GM10248 (cell line): Measurements from ENCODE around the gene CPNE4.
A peak's percentile ranks its signal among the peaks of the same experiment; 100 is the strongest.

Experiments
- CTCF ChIA-PET: fragments of 300-600 bp; sonication (Branson Sonifier 250); formaldehyde crosslinking; extraction: SDS; loops from one replicate; lab custom pipeline; 2021; ENCODE audit warnings: antibody characterized with exemption; lab: Yijun Ruan, JAX
- POLR2A ChIA-PET: fragments of 350-650 bp; sonication (Branson Sonifier 250); formaldehyde crosslinking; extraction: SDS; loops from one replicate; lab custom pipeline; 2020; ENCODE audit warnings: antibody characterized with exemption; lab: Yijun Ruan, JAX
- DNase-seq: peaks from one replicate; pipeline ENCODE4 v3.0.0; 2012; ENCODE audit errors: extremely low spot score
- CTCF ChIP-seq: IDR thresholded peaks from 2 replicates; pipeline ENCODE4 v1.5.1; 2012; ENCODE audit warnings: mild to moderate bottlenecking, low read depth; ENCODE audit errors: extremely low read depth, missing control alignments, control extremely low read depth

CPNE4 gene

DNA sequence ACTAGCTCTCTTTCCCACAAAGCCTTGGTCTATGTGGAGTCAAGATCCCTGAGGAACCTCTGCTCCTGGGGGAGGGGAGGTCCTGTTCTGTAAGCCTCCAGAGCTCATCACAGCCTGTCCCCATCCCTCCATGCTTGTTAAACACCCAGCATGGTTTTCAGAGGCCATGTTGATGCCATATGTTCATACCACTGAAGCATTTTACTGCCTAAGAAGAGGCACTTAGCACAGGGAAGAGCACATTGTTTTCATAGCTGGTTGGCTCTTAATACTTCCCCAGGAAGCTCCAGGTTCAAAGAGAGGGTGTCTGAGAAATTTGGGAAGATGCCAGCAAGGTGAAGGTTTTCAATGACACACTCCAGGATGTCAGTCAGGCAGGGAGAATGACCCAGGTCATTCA, 25.6 kb downstream of the CPNE4 start:
- no peak for TF ChIP-seq CTCF
- CTCF ChIA-PET, result interaction anchor here (0.9 to 5.5 kb wide), 5 partner anchors 10 to 29 kb away, joined by 3 to 27 read pairs (median 4); no protein-coding TSS in a partner anchor
- POLR2A ChIA-PET, result no interaction called here
- DNase-seq, result no peak

DNA sequence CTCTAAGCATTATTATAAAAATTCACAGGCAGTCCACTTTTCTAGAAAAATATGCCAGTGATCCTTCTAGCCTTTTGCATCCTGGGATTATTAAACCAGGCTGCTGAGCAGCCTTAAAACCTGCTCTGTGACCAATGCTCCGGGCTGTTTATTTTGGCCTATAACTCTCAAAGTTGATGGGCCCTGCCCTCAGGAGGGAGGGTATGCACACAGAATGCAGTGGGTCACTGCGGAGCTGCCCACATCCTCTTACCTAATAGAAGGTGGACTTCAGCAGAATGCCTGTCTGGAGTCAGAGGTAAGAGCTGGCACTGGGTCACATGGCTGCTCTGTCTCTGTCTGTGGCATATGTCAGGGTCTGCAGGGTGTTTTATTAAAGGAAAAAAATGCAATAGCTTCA, 26.0 kb downstream of the CPNE4 start:
- POLR2A ChIA-PET, result no interaction called here
- DNase-seq, result no peak
- CTCF ChIA-PET, result interaction anchor here (0.7 to 5.5 kb wide), 9 partner anchors 8 to 30 kb away, joined by 3 to 27 read pairs (median 4); partner anchors contain the start of gene CPNE4
- TF ChIP-seq CTCF, result no peak

- ChIA-PET POLR2A (no interaction called here), CTCF (interaction anchor here (1.0 to 5.5 kb wide), 7 partner anchors 9 to 27 kb away, joined by 3 to 27 read pairs (median 5); partner anchors contain the start of gene CPNE4)
- no peak for DNase-seq
- TF ChIP-seq CTCF, result no peak
These were observed 27.2 kb downstream of the CPNE4 start for GRCh38 chr3:132007617-132008016.

DNA sequence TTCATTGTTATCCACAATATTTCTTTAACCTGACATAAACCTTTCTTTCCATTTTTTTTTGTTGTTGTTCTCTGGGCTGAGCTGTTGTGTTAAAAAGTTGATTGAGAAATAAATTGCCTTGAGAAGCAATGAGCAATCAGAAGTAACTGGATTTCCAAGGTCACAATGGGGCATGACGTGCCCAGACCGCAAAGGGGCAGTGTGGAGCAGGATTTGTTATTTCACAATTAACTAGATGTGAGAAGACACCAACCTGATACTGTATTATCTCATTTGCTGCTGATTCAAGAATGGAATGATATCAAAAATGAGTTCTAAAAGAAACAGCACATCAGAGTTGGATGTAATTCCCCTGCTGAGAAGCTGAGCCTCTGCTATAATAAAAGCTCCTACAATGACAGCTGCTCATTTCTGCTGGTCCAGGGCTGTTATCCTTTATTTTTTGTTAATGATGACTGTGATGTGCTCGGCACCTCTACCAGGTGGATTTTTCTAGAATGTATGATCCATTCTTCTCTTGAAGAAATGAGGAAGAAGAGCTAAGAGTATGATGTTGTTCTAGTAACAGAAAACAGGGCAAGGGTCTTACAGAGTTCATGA, 28.1 kb downstream of the CPNE4 start:
- peak; percentile 48 for TF ChIP-seq CTCF
- ChIA-PET CTCF (interaction anchor here (1.0 to 2.0 kb wide), 3 partner anchors 9 to 28 kb away, joined by 3 to 6 read pairs (median 5); partner anchors contain the start of gene CPNE4), POLR2A (no interaction called here)
- DNase-seq, result peak; percentile 17

DNA sequence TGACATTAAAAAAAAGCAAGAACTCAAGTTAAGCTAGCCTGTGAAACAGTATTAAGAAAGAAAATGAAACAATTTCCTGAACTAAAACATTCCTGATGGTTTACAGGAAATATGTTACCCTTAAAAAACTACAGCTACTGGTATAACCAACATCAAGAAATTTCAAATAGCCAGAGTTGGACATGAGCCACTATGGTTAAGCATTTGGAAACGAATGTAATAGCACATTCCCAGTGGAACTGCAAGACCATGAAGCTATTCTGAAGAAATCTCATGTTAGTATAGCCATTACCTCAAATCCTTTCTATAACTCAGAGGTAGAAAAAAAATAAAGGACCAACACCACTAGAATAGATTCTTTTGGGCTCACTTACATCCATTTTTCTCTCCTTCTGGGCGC, 30.2 kb downstream of the CPNE4 start:
- no peak for TF ChIP-seq CTCF
- DNase-seq, result no peak
- ChIA-PET POLR2A (no interaction called here), CTCF (interaction anchor here (0.8 to 1.1 kb wide), 3 partner anchors 9 to 207 kb away, joined by 3 to 4 read pairs (median 3); no protein-coding TSS in a partner anchor)

DNA sequence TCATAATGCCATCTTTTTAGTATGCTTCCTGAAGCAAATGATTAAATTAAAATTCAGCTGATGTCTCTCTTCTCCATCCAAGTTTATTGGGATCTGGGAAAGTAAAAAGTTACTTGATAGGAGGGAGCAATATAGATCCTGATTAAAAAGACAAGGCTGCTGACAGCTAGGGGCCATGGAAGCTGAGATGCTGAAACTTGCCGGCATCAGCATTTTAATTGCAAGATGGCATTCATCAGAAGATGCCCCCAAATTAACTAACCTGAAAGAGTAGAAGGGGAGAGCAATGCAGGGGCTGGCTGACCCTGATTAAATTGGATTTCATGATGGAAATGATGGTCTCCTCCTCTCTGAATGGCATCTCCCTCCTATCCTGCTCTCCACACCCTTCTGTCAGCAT, 31.1 kb downstream of the CPNE4 start:
- TF ChIP-seq CTCF, result no peak
- ChIA-PET CTCF (no interaction called here), POLR2A (no interaction called here)
- DNase-seq, result no peak
